Endothelial cell of umbilical vein (primary cell): ENCODE measurements around the gene PEX16. TPM values are rescaled to one million over a fixed set of nuclear protein-coding genes. Genes with fewer than 3 reads are reported as not detected.

Source experiments
- BruUV-seq: library from RNA; stranded (reverse); fragments of 400-500 nt; replicated peaks from 2 replicates; lab custom pipeline; 2021; lab: Mats Ljungman, UMichigan
- CTCF ChIA-PET: fragments of 300-600, 350-600 bp; sonication (Branson Sonifier 250); formaldehyde crosslinking; loops from one replicate; lab custom pipeline; 2021; ENCODE audit warnings: antibody characterized with exemption, inconsistent platforms; lab: Charles Lee
- POLR2A ChIA-PET: fragments of 300-600, 350-600 bp; sonication (Branson Sonifier 250); formaldehyde crosslinking; loops from one replicate; lab custom pipeline; 2021; ENCODE audit warnings: antibody characterized with exemption, inconsistent platforms; lab: Charles Lee
- DNase-seq: peaks from one replicate; pipeline ENCODE4 v3.0.0-alpha.2; 2011; ENCODE audit warnings: low read depth, low spot score
- FAIRE-seq: peaks from 2 replicates; lab custom pipeline; 2011; peaks lifted over from hg19 to GRCh38; lab: Jason Lieb, UNC
- H2AFZ ChIP-seq: 2 replicates; pipeline ENCODE4 v1.6.0; 2012; ENCODE audit warnings: low read depth, low read length, control low read depth, inconsistent platforms
- H3K27ac ChIP-seq: 2 replicates; pipeline ENCODE4 v1.5.1; 2011; ENCODE audit warnings: low read depth, mild to moderate bottlenecking, control low read depth, low read length, moderate library complexity; ENCODE audit not compliant: insufficient read depth
- H3K27me3 ChIP-seq, 2 experiments: 2 replicates each; pipeline versions ENCODE4 v1.6.0 to v1.6.1; 2011; ENCODE audit warnings: low read length in 2 of 2, mixed read lengths in 1 of 2; ENCODE audit not compliant: control insufficient read depth in 2 of 2, insufficient read depth in 2 of 2
- H3K36me3 ChIP-seq, 2 experiments: 2 replicates in 1 of 2; 3 replicates in 1 of 2; pipeline ENCODE4 v1.5.1; 2011; ENCODE audit warnings: low read length in 2 of 2, mild to moderate bottlenecking in 1 of 2, moderate library complexity in 1 of 2; ENCODE audit not compliant: control insufficient read depth in 2 of 2, insufficient read depth in 2 of 2; ENCODE audit errors: extremely low read depth in 1 of 2
- H3K4me1 ChIP-seq: 3 replicates; pipeline ENCODE4 v1.5.1; 2011; ENCODE audit warnings: mild to moderate bottlenecking, low read length; ENCODE audit not compliant: control insufficient read depth, insufficient read depth; ENCODE audit errors: extremely low read depth
- H3K4me2 ChIP-seq: 2 replicates; pipeline ENCODE4 v1.6.1; 2011; ENCODE audit warnings: low read length, control low read depth, mixed read lengths; ENCODE audit not compliant: insufficient read depth
- H3K4me3 ChIP-seq, 3 experiments: fragments of 200-600 bp in 1 of 3; sonication (generic), shearing (Covaris generic) in 1 of 3; replicated peaks in 1 of 3; 2 replicates each; pipeline ENCODE4 v1.5.1; 2011 to 2016; ENCODE audit warnings: control low read depth in 3 of 3, low read length in 3 of 3, mild to moderate bottlenecking in 2 of 3, inconsistent platforms in 1 of 3, low read depth in 1 of 3, moderate library complexity in 1 of 3; ENCODE audit not compliant: insufficient read depth in 1 of 3
- H3K79me2 ChIP-seq: 2 replicates; pipeline ENCODE4 v1.6.0; 2012; ENCODE audit warnings: low read length, inconsistent platforms; ENCODE audit not compliant: control insufficient read depth, insufficient read depth
- H3K9ac ChIP-seq: replicated peaks from 2 replicates; pipeline ENCODE3; 2011; ENCODE audit warnings: low read length, control low read depth; ENCODE audit not compliant: insufficient read depth; ENCODE audit errors: extremely low read depth
- H3K9me1 ChIP-seq: replicated peaks from 3 replicates; pipeline ENCODE4 v1.6.0; 2011; ENCODE audit warnings: mild to moderate bottlenecking, low read length; ENCODE audit not compliant: control insufficient read depth, insufficient read depth; ENCODE audit errors: extremely low read depth
- H3K9me3 ChIP-seq: replicated peaks from 2 replicates; pipeline ENCODE4 v1.5.1; 2012; ENCODE audit warnings: low read length, inconsistent platforms; ENCODE audit not compliant: control insufficient read depth, insufficient read depth
- H4K20me1 ChIP-seq: replicated peaks from 2 replicates; pipeline ENCODE3; 2011; ENCODE audit warnings: mild to moderate bottlenecking, low read length; ENCODE audit not compliant: control insufficient read depth, insufficient read depth; ENCODE audit errors: extremely low read depth
- CTCF ChIP-seq, 2 donors: IDR thresholded peaks; 1 replicate in 1 of 2; 2 replicates in 1 of 2; pipeline ENCODE4 v1.5.1; 2011; ENCODE audit warnings: low read length in 2 of 2, mild to moderate bottlenecking in 2 of 2, moderate library complexity in 2 of 2, control low read depth in 1 of 2, inconsistent platforms in 1 of 2, low read depth in 1 of 2; ENCODE audit not compliant: insufficient read depth in 1 of 2; ENCODE audit errors: extremely low read depth in 1 of 2
- EZH2 ChIP-seq: IDR thresholded peaks from 2 replicates; pipeline ENCODE4 v1.6.1; 2012; ENCODE audit warnings: borderline replicate concordance, low read depth, mild to moderate bottlenecking, moderate library complexity, low read length, inconsistent platforms; ENCODE audit not compliant: severe bottlenecking
- FOS ChIP-seq: IDR thresholded peaks from 2 replicates; pipeline ENCODE4 v1.6.1; 2011; ENCODE audit warnings: mild to moderate bottlenecking, low read length, moderate library complexity, borderline replicate concordance; ENCODE audit not compliant: insufficient read depth
- GATA2 ChIP-seq: IDR thresholded peaks from 2 replicates; pipeline ENCODE4 v1.7.0; 2011; ENCODE audit warnings: low read depth, mild to moderate bottlenecking, moderate library complexity, mixed read lengths, low read length; ENCODE audit not compliant: insufficient read length, insufficient read depth
- JUN ChIP-seq: IDR thresholded peaks from 2 replicates; pipeline ENCODE4 v1.6.1; 2011; ENCODE audit warnings: borderline replicate concordance, low read depth; ENCODE audit not compliant: insufficient read length, insufficient read depth
- MAX ChIP-seq: IDR thresholded peaks from 2 replicates; pipeline ENCODE4 v1.6.1; 2011; ENCODE audit not compliant: insufficient read depth, insufficient read length
- MYC ChIP-seq: IDR thresholded peaks from one replicate; pipeline ENCODE4 v1.6.1; 2011; ENCODE audit warnings: mild to moderate bottlenecking, low read depth, low read length
- POLR2A ChIP-seq: IDR thresholded peaks from 2 replicates; pipeline ENCODE4 v1.6.1; 2012; ENCODE audit warnings: low read depth, mild to moderate bottlenecking, control low read depth, low read length
- POLR2AphosphoS5 ChIP-seq: IDR thresholded peaks from 2 replicates; pipeline ENCODE4 v1.6.1; 2012; ENCODE audit warnings: low read depth, mild to moderate bottlenecking, control low read depth, low read length, moderate library complexity; ENCODE audit not compliant: insufficient read depth
- dilution Hi-C: fragments of 300-500 bp; cut with MboI; formaldehyde crosslinking; loops from one replicate; pipeline ENCODE4 v1.15.0; 2019; ENCODE audit warnings: low sequenced_read_pairs; ENCODE audit not compliant: extremely low pct_ligation_motif_present
- intact Hi-C: fragments of 100-400 bp; cut with micrococcal nuclease; formaldehyde crosslinking; loops from one replicate; pipeline ENCODE4 v1.10.0; 2022
- polyA plus RNA-seq, 4 experiments: library from polyadenylated mRNA; depleted of rRNA in 3 of 4; stranded (reverse) in 3 of 4; unstranded in 1 of 4; fragments of >200 nt; gene quantifications; 2 replicates each; pipeline versions ENCODE4 v1.2.1 to v1.2.3, GENCODE V29; 2011 to 2012; ENCODE audit warnings: missing spikeins in 1 of 4
- total RNA-seq: library from RNA; stranded (reverse); gene quantifications from 2 replicates; pipeline ENCODE4 v1.2.3, GENCODE V29; 2021

The PEX16 gene
- total and polyA plus RNA-seq, 2 donors (not counting 3 experiments of a cell fraction or from before 2014, with no cell fraction given), result 27.4 to 32.2 TPM

- H3K4me2 ChIP-seq, result no peak overlapping the region
- FAIRE-seq (no peak), DNase-seq (no peak)
- no peaks in the 10 kb centered on the region for H3K9me3 ChIP-seq
- H2AFZ ChIP-seq, result no peak overlapping the region
- TF ChIP-seq CTCF (IDR thresholded peaks at IDR 0.05; ENCODE audit: extremely low read depth in 1 of 2, insufficient read depth in 1 of 2, low read depth in 1 of 2, low read length in 2 of 2) (no peak), JUN (no peak), EZH2 (no peak), MAX (no peak), MYC (no peak), POLR2A (no peak), GATA2 (no peak), FOS (no peak), POLR2AphosphoS5 (no peak)
- dilution Hi-C loops, result no loop called here
- H3K9me1 ChIP-seq, result no peaks in the 10 kb centered on the region
- no peak overlapping the region for H3K9ac ChIP-seq
- POLR2A ChIA-PET, result no interaction called here
- H4K20me1 ChIP-seq, result no peaks in the 10 kb centered on the region
- no peaks in the 10 kb centered on the region for H3K36me3 ChIP-seq
- intact Hi-C loops, result no loop called here
- H3K4me3 ChIP-seq, result no peak overlapping the region
- BruUV-seq, result no TSS peak
- peaks cover 13 to 30% of the 10 kb centered on the region in 2 experiments for H3K27me3 ChIP-seq
- no peaks in the 10 kb centered on the region for H3K79me2 ChIP-seq
- no peaks in the 10 kb centered on the region for H3K4me1 ChIP-seq
- no peak overlapping the region for H3K27ac ChIP-seq
- CTCF ChIA-PET, result interaction anchor here (2.6 kb wide), 1 partner anchor 40 kb away, joined by 8 read pairs; no protein-coding TSS in a partner anchor
Measured at GRCh38 chr11:45926001-45926401, 8.3 kb upstream of the PEX16 start.
